Aorta (tissue), 5 donors: ENCODE results near the gene SIGMAR1. TPM values are rescaled to one million over a fixed set of nuclear protein-coding genes. Genes with fewer than 3 reads are reported as not detected.
A peak's percentile ranks its signal among the peaks of the same experiment; 100 is the strongest.

Experiments
- ATAC-seq: fragments of 200-7000 bp; cut with Tn5 transposase; one replicate; pipeline ENCODE4 v1.9.1; 2022; ENCODE audit warnings: moderate library complexity; ENCODE audit not compliant: low FRiP score
- DNase-seq, 2 donors: peaks; one replicate each; pipeline ENCODE4 v3.0.0-alpha.2; 2020
- H3K27ac ChIP-seq, 2 donors: one replicate each; pipeline ENCODE4 v1.5.1; 2013; ENCODE audit warnings: low read length in 2 of 2, mild to moderate bottlenecking in 2 of 2, moderate library complexity in 2 of 2, control low read depth in 1 of 2, inconsistent platforms in 1 of 2, low read depth in 1 of 2
- H3K27me3 ChIP-seq, 2 donors: one replicate each; pipeline ENCODE4 v1.6.1; 2013; ENCODE audit warnings: control low read depth in 1 of 2, low read length in 1 of 2, mild to moderate bottlenecking in 1 of 2, moderate library complexity in 1 of 2; ENCODE audit not compliant: insufficient read depth in 2 of 2, control insufficient read depth in 1 of 2
- H3K36me3 ChIP-seq, 2 donors: one replicate each; pipeline ENCODE4 v1.6.1; 2013; ENCODE audit warnings: control low read depth in 1 of 2, low read length in 1 of 2, mild to moderate bottlenecking in 1 of 2; ENCODE audit not compliant: insufficient read depth in 2 of 2, control insufficient read depth in 1 of 2
- H3K4me1 ChIP-seq, 2 donors: one replicate each; pipeline ENCODE4 v1.6.1; 2013; ENCODE audit warnings: low read length in 2 of 2, control low read depth in 1 of 2, mild to moderate bottlenecking in 1 of 2, moderate library complexity in 1 of 2; ENCODE audit not compliant: insufficient read depth in 2 of 2, control insufficient read depth in 1 of 2
- H3K4me3 ChIP-seq, 2 donors: one replicate each; pipeline ENCODE4 v1.5.1; 2013; ENCODE audit warnings: low read length in 2 of 2, control low read depth in 1 of 2, mild to moderate bottlenecking in 1 of 2
- H3K9me3 ChIP-seq: one replicate; pipeline ENCODE4 v1.6.1; 2013; ENCODE audit warnings: mild to moderate bottlenecking, low read length; ENCODE audit not compliant: control insufficient read depth
- WGBS, 2 donors: extraction: QIAGEN DNeasy Blood & Tissue Kit; methylation state at CpG; one replicate each; pipeline ENCODE4 v1.1.7; 2013; 5-methylcytosine and 5-hydroxymethylcytosine counted together
- intact Hi-C, 2 donors: fragments of 100-400 bp; cut with DNase I; formaldehyde crosslinking; loops; one replicate each; pipeline versions ENCODE4 v1.14.2 to v1.15.0; 2022
- polyA plus RNA-seq, 2 donors: library from polyadenylated mRNA; stranded (reverse); fragments of 200-250 nt; gene quantifications; one replicate each; pipeline ENCODE4 v1.2.3, GENCODE V29; 2013
- total RNA-seq, 2 donors: library from RNA; stranded (reverse); fragmentation: NEBNext Ultra II Directional; extraction: Animal tissue kit (Norgen Biotek cat#: 25700); gene quantifications; one replicate each; pipeline ENCODE4 v1.2.1, GENCODE V29; 2021
- donor health status: healthy with polysubstance abuse.
- donor health status: Bipolar disorder and iron deficiency.
- donor health status: DM: no; HTN: no; CAD: no.
- donor health status: DM: no; HTN: no; CAD: no.
- donor health status: DM: yes; HTN: yes; CAD: no.

Gene SIGMAR1
- total and polyA plus RNA-seq, 4 donors: 26.3 to 48.1 (median 37.3) TPM

DNA sequence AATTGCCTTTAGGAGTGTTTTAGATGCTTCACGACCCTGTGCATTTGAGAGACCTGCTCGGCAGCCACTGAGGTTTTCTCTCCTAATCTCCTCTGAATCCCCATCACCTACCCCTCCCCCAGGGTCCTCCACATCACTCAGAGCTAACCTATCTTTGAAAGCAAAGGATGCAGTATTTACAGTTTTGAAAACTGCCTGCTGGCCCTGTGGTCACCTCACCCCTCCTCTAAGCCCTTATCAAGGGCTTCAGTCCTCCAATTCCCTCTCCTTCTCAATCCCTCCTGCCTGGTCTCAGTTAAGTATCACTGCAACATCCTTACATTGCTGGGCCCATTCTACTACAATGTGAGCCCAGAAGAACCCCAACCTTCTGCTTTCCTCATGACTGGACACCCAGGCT lies 30.3 kb downstream of the SIGMAR1 start:
- WGBS, 2 donors: 53 to 57% methylated on average over 2 of the region's 2 CpGs
- intact Hi-C loops: loop anchor here in 1 of 2 donors (10.0 kb wide), 1 partner anchor 173 kb away; no protein-coding TSS in a partner anchor
- Histone ChIP-seq H3K4me1 (no peaks in the 10 kb centered on the region), H3K27me3 (no peaks in the 10 kb centered on the region), H3K4me3 (no peak overlapping the region), H3K27ac (no peak overlapping the region), H3K9me3 (no peaks in the 10 kb centered on the region), H3K36me3 (no peaks in the 10 kb centered on the region)
- ATAC-seq (no peak), DNase-seq (no peak)

DNA sequence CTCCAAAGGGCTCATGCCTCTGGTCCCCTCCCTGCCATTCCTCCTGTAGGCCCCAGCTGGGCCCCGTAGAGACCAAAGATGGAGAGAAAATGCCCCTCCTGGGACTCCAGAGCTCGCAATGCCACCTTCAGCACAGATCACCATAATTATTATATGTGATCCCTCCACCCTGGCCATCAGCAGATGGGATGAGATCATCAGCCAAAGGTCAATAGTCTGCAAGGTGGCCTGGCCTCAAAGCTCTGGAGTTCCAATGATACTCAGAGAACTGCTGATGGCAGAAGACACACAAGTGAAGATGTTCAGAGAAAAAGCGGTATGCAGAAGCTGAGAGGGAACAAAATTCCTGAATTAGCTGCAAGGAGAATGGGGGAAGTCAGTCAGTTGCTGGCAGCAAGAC lies 30.7 kb downstream of the SIGMAR1 start:
- Histone ChIP-seq H3K4me3 (no peak overlapping the region), H3K9me3 (no peaks in the 10 kb centered on the region), H3K27me3 (no peaks in the 10 kb centered on the region), H3K36me3 (no peaks in the 10 kb centered on the region), H3K4me1 (no peaks in the 10 kb centered on the region), H3K27ac (no peak overlapping the region)
- ATAC-seq (no peak), DNase-seq (no peak)
- intact Hi-C loops: loop anchor here in 1 of 2 donors (10.0 kb wide), 1 partner anchor 172 kb away; no protein-coding TSS in a partner anchor
- WGBS, 2 donors: 83 to 87% methylated on average over 3 of the region's 3 CpGs

DNA sequence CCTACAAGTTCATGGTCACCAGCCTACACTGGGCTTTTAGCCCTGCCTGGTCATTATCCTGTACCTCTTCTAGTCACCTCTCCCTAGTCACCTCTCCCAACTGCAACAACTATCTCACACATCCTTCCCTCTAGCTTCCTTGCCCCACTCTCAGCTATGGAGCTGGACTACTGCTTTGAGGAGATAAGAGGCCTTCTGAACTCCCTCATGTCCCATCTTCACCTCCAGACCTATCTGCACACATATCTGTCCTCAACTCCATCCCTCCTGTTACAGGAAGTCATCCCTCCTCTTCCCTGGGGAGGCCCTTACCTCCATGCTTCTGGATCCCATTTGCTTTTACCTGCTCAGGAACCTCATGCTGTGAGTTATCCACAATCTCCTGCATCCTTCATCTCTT lies 31.4 kb downstream of the SIGMAR1 start:
- intact Hi-C loops: loop anchor here in 1 of 2 donors (10.0 kb wide), 1 partner anchor 171 kb away; no protein-coding TSS in a partner anchor
- Histone ChIP-seq H3K27me3 (no peaks in the 10 kb centered on the region), H3K9me3 (no peaks in the 10 kb centered on the region), H3K4me1 (no peaks in the 10 kb centered on the region), H3K27ac (no peak overlapping the region), H3K4me3 (no peak overlapping the region), H3K36me3 (no peaks in the 10 kb centered on the region)
- DNase-seq (no peak), ATAC-seq (no peak)

DNA sequence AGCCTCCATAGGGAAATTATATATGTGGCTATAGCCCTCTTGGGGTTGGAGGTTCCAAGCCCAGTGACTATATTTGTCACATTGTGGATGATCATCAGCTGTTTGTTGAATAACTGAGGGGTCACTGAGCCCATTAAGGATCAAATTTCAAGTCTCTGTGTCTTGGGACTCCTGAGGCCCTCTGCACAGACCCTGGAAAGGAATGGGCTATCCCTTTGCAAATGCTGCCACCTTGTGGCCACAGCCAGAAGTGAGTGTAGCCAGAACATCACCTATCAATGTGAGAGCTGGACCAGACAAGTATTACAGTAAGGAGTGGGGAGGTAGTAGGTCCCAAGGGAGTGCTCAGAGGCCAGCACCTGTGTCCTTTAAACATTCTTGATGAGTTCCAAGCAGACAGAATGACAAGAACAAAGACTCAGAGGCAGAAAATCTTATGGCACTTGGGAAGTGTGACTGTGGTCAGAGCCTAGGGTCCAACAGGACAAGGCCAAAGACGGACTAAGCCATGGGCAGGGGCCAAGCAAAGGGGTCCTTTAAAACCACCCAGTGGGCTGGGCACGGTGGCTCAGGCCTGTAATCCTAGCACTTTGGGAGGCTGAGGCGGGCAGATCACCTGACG lies 33.9 kb downstream of the SIGMAR1 start:
- no peaks in the 10 kb centered on the region for H3K36me3 ChIP-seq
- no peaks in the 10 kb centered on the region for H3K9me3 ChIP-seq
- H3K4me3 ChIP-seq: no peak overlapping the region
- DNase-seq (peak; percentile 85 to 94), ATAC-seq (peak; percentile 89)
- intact Hi-C loops: loop anchor here in 1 of 2 donors (5.0 to 10.0 kb wide), 3 partner anchors 101 to 266 kb away; no protein-coding TSS in a partner anchor
- no peaks in the 10 kb centered on the region for H3K4me1 ChIP-seq
- no peaks in the 10 kb centered on the region for H3K27me3 ChIP-seq
- H3K27ac ChIP-seq: no peak overlapping the region
- 44 to 54% methylated on average over 4 of the region's 4 CpGs for whole genome bisulfite sequencing, 2 donors

DNA sequence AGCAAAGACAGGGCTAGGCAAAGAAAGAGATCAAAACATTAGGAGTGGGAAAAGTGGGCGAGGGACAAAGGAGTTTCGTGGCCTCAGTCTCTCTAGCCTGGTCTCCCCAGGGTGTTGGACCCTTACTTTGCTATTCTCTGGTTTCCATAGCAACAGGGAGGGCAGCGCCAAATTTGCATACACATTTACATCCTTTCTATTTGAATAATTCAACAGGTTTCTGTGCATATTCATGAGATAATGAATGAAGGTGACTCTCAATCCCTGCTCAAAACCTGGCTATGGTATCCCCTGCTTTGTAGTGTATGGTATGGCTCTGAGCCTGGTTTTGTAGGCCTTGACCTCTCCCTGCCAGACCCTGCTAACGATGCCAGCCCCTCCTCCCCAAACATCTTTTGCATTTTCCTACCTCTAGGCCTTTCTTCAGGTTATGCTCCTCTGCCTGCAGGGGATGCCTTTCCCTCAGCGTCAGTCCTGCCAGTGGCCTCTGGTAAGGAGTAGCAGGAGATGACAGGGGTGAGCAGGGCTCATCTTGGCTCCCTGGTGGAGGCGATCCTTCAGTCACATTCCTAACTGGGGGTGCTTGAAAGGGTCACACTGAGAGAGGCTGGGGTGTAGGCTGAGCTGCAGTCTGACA lies 35.5 kb downstream of the SIGMAR1 start:
- WGBS, 2 donors: 77 to 78% methylated on average over 6 of the region's 6 CpGs

DNA sequence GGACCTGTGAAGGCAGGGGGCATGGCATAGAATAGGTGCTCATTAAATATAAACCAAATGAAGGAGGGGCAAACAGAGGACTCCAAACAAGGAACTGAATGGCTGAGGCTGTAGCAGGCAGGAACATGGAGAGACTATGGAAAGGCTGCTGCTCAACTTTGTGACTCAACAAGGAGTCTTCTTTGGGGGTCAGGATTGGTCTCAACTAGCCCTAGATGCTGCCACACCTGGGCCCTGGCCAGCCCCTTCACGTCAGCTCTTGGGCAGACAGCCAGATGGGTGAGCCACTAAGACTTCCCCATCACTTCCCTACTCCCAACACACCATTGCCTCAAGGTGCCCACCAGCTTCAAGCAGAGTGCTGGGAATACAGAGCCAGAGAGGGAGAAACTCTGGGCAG lies 36.7 kb downstream of the SIGMAR1 start:
- no peaks in the 10 kb centered on the region for H3K4me1 ChIP-seq
- no peaks in the 10 kb centered on the region for H3K27me3 ChIP-seq
- intact Hi-C loops: loop anchor here in 1 of 2 donors (5.0 to 10.0 kb wide), 3 partner anchors 99 to 264 kb away; no protein-coding TSS in a partner anchor
- no peak for DNase-seq
- no peaks in the 10 kb centered on the region for H3K9me3 ChIP-seq
- WGBS, 2 donors: 16 to 20% methylated on average over 1 of the region's 1 CpG
- no peak overlapping the region for H3K27ac ChIP-seq
- no peaks in the 10 kb centered on the region for H3K36me3 ChIP-seq
- H3K4me3 ChIP-seq: no peak overlapping the region
- no peak for ATAC-seq

More for the DNA sequence above, 35.5 kb downstream of the SIGMAR1 start:
- no peak for DNase-seq
- H3K9me3 ChIP-seq: no peaks in the 10 kb centered on the region
- no peaks in the 10 kb centered on the region for H3K4me1 ChIP-seq
- ATAC-seq: no peak
- H3K27ac ChIP-seq: no peak overlapping the region
- no peak overlapping the region for H3K4me3 ChIP-seq
- intact Hi-C loops: loop anchor here in 1 of 2 donors (5.0 to 10.0 kb wide), 3 partner anchors 100 to 265 kb away; no protein-coding TSS in a partner anchor
- no peaks in the 10 kb centered on the region for H3K36me3 ChIP-seq
- H3K27me3 ChIP-seq: no peaks in the 10 kb centered on the region

DNA sequence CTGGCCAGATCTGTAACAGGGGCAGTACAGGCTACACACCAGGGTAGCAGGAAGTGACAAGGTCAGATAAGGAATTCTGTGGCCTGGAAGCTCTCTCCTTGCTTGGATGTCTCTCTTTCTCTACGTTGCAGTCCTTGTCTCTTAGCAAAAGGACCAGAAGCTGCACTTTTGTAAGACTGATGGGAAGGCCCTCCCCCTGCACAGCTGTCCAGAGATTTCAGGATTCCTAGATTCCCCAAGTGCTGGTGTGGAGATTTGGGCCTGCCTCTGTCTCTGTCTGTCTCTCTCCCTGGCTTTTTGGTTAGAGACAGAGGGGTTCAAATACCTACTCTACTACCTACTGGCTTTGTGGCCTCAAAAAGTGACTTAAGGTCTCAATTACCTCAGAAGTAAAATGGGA lies 38.0 kb downstream of the SIGMAR1 start:
- Histone ChIP-seq H3K27ac (no peak overlapping the region), H3K9me3 (no peaks in the 10 kb centered on the region), H3K27me3 (no peaks in the 10 kb centered on the region), H3K4me1 (no peaks in the 10 kb centered on the region), H3K4me3 (no peak overlapping the region), H3K36me3 (no peaks in the 10 kb centered on the region)
- intact Hi-C loops: loop anchor here (5.0 to 10.0 kb wide), 2 partner anchors 142 to 265 kb away; partner anchors contain the start of genes DNAI1 (in 1 of the 2) and FAM219A (in 1 of the 2)
- WGBS, 2 donors: 50 to 54% methylated on average over 1 of the region's 1 CpG
- ATAC-seq (no peak), DNase-seq (no peak)

DNA sequence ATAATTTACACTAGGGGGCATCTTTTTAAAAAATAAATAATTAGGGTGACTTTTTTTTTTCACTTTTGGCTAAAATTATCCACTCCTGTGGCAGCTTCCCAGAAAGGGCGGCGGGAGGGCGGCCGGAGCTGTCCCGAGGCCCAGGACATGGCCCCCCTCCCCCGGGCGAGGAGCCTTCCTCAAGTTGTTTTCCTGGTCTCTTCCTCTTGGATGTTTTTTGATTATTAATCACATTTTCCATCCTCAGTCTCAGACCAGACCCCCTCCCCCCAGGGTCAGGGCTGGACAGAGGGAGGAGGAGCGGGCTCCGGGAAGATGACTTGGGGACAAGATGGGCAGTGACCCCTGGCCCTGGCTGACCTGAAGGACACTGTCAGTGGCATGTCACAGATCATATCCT lies 43.4 kb downstream of the SIGMAR1 start:
- ATAC-seq: no peak
- H3K9me3 ChIP-seq: no peaks in the 10 kb centered on the region
- H3K4me3 ChIP-seq: no peak overlapping the region
- no peaks in the 10 kb centered on the region for H3K27me3 ChIP-seq
- no peaks in the 10 kb centered on the region for H3K36me3 ChIP-seq
- DNase-seq: peak in 1 of 2 donors; percentile 60
- 25 to 29% methylated on average over 9 of the region's 9 CpGs for WGBS, 2 donors
- no peak overlapping the region for H3K27ac ChIP-seq
- intact Hi-C loops: loop anchor here in 1 of 2 donors (5.0 to 10.0 kb wide), 2 partner anchors 192 to 259 kb away; no protein-coding TSS in a partner anchor
- no peaks in the 10 kb centered on the region for H3K4me1 ChIP-seq
